ENCODE results near the gene DUSP1.

The DUSP1 gene

DNA sequence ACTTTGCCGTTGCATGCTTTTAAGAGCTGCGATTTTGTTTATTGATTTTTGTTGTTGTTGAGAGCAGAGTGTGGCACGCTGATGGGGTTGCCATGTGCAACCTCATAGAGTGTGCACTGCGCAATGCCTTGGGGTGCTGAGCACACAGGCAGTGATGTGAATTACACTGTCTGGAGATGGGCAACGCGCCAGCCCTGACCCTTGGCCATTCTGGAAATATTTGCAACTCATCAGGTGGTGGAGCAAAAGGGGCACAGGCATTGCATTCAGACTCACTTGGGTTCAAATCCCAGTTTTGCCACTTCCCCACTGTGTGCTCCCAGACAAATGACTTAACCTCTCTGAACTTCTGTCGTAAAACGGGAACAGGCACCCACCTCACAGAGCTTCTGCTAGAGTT lies 25.6 kb downstream of the DUSP1 start:
- ATAC-seq: no peak
- no peak for TF ChIP-seq BACH2 (CRISPR knock-in tag; IDR thresholded peaks at IDR 0.05; ENCODE audit: borderline replicate concordance)
- TF ChIP-seq ARNTL (CRISPR knock-in tag; IDR thresholded peaks at IDR 0.05; ENCODE audit: borderline replicate concordance, low read depth): no peak
- TF ChIP-seq CSDC2 (CRISPR knock-in tag; IDR thresholded peaks at IDR 0.05): no peak
- TF ChIP-seq ESRRG (CRISPR knock-in tag; IDR thresholded peaks at IDR 0.05): no peak
- no peak for TF ChIP-seq ZNF565 (CRISPR knock-in tag; conservative IDR thresholded peaks at IDR 0.05; ENCODE audit: low read depth)
- no peak for TF ChIP-seq GLIS3 (CRISPR knock-in tag; IDR thresholded peaks at IDR 0.05)
- TF ChIP-seq, protein P1, sequence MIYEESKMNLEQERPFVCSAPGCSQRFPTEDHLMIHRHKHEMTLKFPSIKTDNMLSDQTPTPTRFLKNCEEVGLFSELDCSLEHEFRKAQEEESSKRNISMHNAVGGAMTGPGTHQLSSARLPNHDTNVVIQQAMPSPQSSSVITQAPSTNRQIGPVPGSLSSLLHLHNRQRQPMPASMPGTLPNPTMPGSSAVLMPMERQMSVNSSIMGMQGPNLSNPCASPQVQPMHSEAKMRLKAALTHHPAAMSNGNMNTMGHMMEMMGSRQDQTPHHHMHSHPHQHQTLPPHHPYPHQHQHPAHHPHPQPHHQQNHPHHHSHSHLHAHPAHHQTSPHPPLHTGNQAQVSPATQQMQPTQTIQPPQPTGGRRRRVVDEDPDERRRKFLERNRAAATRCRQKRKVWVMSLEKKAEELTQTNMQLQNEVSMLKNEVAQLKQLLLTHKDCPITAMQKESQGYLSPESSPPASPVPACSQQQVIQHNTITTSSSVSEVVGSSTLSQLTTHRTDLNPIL (CRISPR knock-in tag; IDR thresholded peaks at IDR 0.05; ENCODE audit: low read depth): no peak
- TF ChIP-seq ZNF70 (CRISPR knock-in tag; IDR thresholded peaks at IDR 0.05): no peak
- TF ChIP-seq ZFP3 (CRISPR knock-in tag; IDR thresholded peaks at IDR 0.05): no peak
- no peak for TF ChIP-seq TCF4 (CRISPR knock-in tag; IDR thresholded peaks at IDR 0.05; ENCODE audit: borderline replicate concordance)
- TF ChIP-seq SNAI2 (CRISPR knock-in tag; IDR thresholded peaks at IDR 0.05): no peak
- no peak for TF ChIP-seq ZC3H10 (CRISPR knock-in tag; IDR thresholded peaks at IDR 0.05)
- TF ChIP-seq OSR1 (CRISPR knock-in tag; IDR thresholded peaks at IDR 0.05): no peak
- TF ChIP-seq ZNF8 (CRISPR knock-in tag; IDR thresholded peaks at IDR 0.05): no peak
- TF ChIP-seq, protein P2, sequence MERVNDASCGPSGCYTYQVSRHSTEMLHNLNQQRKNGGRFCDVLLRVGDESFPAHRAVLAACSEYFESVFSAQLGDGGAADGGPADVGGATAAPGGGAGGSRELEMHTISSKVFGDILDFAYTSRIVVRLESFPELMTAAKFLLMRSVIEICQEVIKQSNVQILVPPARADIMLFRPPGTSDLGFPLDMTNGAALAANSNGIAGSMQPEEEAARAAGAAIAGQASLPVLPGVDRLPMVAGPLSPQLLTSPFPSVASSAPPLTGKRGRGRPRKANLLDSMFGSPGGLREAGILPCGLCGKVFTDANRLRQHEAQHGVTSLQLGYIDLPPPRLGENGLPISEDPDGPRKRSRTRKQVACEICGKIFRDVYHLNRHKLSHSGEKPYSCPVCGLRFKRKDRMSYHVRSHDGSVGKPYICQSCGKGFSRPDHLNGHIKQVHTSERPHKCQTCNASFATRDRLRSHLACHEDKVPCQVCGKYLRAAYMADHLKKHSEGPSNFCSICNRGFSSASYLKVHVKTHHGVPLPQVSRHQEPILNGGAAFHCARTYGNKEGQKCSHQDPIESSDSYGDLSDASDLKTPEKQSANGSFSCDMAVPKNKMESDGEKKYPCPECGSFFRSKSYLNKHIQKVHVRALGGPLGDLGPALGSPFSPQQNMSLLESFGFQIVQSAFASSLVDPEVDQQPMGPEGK (CRISPR knock-in tag; IDR thresholded peaks at IDR 0.05; ENCODE audit: borderline replicate concordance): no peak
- TF ChIP-seq TOX (CRISPR knock-in tag; IDR thresholded peaks at IDR 0.05; ENCODE audit: borderline replicate concordance): no peak

DNA sequence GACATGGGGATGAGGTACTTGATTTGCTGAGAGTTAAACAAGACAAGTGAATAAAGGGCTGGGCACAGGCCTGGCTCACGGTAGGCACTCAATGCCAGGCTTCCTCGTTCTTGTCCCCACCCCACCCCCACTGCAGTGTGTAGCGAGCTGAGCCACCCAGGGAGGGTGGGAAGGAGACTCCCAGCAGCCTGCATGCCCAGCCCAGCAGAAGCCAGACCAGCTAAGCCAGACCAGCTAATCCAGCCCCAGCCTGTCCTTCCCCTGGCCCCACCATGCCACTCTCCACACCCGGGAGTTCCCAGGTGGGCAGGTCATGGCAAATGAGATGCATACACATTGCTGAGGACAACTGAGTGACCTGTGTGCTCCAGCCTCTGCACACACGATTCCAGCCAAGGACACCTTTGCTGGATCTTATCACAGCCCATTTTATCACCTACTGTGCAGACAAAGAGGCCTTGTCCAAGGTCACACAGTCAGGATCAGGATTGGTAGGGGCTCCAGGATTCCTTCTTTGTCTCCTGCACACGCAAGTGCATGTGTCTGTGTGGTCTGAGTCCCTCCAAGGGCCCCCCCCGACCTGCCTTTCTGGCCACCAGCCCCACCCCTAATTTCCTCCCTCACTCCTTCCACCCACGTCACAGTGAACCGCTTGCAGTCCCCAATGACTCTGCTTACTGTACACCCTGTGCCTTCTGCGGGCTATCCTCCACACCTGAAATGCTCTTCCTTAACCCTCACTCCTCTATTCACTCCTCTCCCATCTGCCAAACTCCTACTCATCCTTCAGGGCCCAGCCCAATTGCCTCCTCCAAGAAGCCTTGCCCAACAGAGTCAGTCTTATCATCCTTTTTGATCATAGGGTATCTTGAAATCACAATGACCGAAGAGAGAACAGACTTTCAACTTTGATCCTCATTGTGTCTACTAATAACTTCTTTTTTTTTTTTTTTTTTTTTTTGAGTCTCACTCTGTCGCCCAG lies 26.6 kb downstream of the DUSP1 start:
- TF ChIP-seq ZNF8 (CRISPR knock-in tag; IDR thresholded peaks at IDR 0.05): no peak
- TF ChIP-seq RARB (CRISPR knock-in tag; IDR thresholded peaks at IDR 0.05): no peak
- peak; percentile 93 for TF ChIP-seq ZFP3 (CRISPR knock-in tag; IDR thresholded peaks at IDR 0.05)
- TF ChIP-seq, protein P1 (CRISPR knock-in tag; IDR thresholded peaks at IDR 0.05; ENCODE audit: low read depth): no peak
- no peak for TF ChIP-seq BACH2 (CRISPR knock-in tag; IDR thresholded peaks at IDR 0.05; ENCODE audit: borderline replicate concordance)
- ATAC-seq: no peak

DNA sequence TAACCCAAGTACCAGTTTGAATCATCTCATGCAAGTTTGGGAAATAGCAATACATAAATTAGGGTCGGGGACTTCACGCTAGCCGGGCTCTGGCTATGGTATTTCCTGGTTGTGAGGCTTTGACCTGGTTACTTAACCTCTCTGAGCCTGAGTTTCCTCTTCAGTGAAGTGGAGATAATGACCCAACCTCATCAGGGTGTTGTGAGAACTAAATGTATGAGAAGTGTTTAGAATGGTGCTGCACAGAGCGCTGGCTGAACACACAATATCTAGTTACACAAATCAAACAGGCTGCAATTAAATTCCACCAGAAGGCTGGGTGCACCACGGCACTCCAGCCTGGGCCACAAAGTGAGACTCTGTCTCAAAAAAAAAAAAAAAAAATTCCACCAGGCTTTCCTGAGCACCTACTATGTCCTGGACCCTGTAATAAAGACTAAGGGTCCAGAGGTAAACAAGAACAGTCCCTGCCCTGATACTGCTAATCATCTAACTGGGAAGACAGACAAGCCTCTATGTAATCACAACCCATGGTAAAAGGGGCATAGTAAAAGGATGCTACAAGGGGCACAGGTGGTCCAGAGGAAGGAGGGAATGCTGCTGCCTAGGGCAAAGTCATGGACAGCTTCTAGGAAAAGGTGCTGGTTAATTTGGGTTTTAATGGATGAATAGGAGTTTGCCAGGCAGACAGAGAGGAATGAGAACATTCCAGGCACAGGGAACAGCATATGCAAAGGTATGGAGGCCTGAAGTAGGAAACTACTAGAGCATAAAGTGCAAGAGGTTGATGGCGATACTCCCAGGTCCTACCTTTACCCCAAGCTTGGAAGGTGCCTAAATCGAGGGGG lies 27.7 kb downstream of the DUSP1 start:
- no peak for TF ChIP-seq GLIS3 (CRISPR knock-in tag; IDR thresholded peaks at IDR 0.05)
- peak; percentile 96 for TF ChIP-seq ZFP3 (CRISPR knock-in tag; IDR thresholded peaks at IDR 0.05)
- no peak for ATAC-seq

DNA sequence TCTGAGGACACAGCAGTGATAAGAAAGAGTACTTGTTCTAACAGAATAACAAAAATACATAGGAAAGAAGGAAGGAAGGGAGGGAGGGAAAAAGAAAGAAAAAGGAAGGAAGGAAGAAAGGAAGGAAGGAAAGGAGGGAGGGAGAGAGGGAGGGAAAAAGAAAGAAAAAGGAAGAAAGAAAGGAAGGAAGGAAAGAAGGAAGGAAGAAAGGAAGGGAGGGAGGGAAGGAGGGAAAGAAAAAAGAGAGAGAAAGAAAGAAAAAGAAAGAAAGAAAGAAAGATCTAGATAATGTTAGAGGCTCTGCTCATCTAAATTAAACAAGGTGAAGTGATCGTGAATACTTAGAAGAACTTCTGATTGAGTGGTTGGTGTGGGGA lies 29.8 kb downstream of the DUSP1 start:
- no peak for ATAC-seq

More for the DNA sequence above, 29.8 kb downstream of the DUSP1 start:
- TF ChIP-seq ZNF565 (CRISPR knock-in tag; conservative IDR thresholded peaks at IDR 0.05; ENCODE audit: low read depth) (no peak), ARNTL (CRISPR knock-in tag; IDR thresholded peaks at IDR 0.05; ENCODE audit: borderline replicate concordance, low read depth) (no peak), ZNF70 (CRISPR knock-in tag; IDR thresholded peaks at IDR 0.05) (no peak), TCF4 (CRISPR knock-in tag; IDR thresholded peaks at IDR 0.05; ENCODE audit: borderline replicate concordance) (no peak), ESRRG (CRISPR knock-in tag; IDR thresholded peaks at IDR 0.05) (no peak), SNAI2 (CRISPR knock-in tag; IDR thresholded peaks at IDR 0.05) (no peak), BACH2 (CRISPR knock-in tag; IDR thresholded peaks at IDR 0.05; ENCODE audit: borderline replicate concordance) (no peak), ZFP3 (CRISPR knock-in tag; IDR thresholded peaks at IDR 0.05) (no peak), GLIS3 (CRISPR knock-in tag; IDR thresholded peaks at IDR 0.05) (no peak), ZNF8 (CRISPR knock-in tag; IDR thresholded peaks at IDR 0.05) (no peak), ISL1 (CRISPR knock-in tag; IDR thresholded peaks at IDR 0.05) (no peak), OSR1 (CRISPR knock-in tag; IDR thresholded peaks at IDR 0.05) (no peak)
- TF ChIP-seq, protein P3, sequence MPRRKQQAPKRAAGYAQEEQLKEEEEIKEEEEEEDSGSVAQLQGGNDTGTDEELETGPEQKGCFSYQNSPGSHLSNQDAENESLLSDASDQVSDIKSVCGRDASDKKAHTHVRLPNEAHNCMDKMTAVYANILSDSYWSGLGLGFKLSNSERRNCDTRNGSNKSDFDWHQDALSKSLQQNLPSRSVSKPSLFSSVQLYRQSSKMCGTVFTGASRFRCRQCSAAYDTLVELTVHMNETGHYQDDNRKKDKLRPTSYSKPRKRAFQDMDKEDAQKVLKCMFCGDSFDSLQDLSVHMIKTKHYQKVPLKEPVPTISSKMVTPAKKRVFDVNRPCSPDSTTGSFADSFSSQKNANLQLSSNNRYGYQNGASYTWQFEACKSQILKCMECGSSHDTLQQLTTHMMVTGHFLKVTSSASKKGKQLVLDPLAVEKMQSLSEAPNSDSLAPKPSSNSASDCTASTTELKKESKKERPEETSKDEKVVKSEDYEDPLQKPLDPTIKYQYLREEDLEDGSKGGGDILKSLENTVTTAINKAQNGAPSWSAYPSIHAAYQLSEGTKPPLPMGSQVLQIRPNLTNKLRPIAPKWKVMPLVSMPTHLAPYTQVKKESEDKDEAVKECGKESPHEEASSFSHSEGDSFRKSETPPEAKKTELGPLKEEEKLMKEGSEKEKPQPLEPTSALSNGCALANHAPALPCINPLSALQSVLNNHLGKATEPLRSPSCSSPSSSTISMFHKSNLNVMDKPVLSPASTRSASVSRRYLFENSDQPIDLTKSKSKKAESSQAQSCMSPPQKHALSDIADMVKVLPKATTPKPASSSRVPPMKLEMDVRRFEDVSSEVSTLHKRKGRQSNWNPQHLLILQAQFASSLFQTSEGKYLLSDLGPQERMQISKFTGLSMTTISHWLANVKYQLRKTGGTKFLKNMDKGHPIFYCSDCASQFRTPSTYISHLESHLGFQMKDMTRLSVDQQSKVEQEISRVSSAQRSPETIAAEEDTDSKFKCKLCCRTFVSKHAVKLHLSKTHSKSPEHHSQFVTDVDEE (CRISPR knock-in tag; IDR thresholded peaks at IDR 0.05): no peak
- TF ChIP-seq, protein P2 (CRISPR knock-in tag; IDR thresholded peaks at IDR 0.05; ENCODE audit: borderline replicate concordance): no peak

All from SK-N-SH treated with all-trans-retinoic acid at 6 μM for 48 hours (cell line).